NCI-H2227 treated with DMSO at 0.1 percent for 48 hours (cell line): ENCODE data around the gene GAD2.
"Not testable (repeated sequence)": the region's sequence is repeated elsewhere in the genome, so short reads cannot be mapped to it uniquely, and the experiment has no call there.

Source experiments
- DNase-seq: peaks from one replicate; lab custom pipeline; 2025; lab: John Stamatoyannopoulos, UW

GAD2 gene

GRCh38 chr10:26318672-26319071 is 102.1 kb downstream of the GAD2 start:
- no peak for DNase-seq

- no peak for DNase-seq
Measured at GRCh38 chr10:26323219-26323618, 106.6 kb downstream of the GAD2 start.

GRCh38 chr10:26326851-26327250 is 110.3 kb downstream of the GAD2 start:
- no peak for DNase-seq

DNA sequence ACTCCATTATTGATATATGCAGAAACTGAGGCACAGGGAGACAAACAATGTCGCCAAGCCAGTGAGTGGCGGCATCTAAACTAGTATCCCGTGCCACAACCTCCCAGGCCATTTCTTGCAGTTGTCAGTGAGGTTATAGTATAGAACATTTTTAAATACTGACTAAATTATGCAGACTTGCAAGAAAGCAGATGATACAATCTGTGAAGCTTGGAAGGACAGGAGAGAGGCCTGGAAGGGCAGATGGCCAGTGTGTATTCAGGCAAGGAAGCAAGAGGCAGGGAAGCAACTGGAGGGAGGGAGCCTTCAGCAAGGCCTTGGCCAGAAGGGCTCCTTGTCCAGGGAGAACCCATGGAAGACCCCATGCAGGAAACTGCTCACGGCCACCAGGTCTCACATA is 111.2 kb downstream of the GAD2 start:
- no peak for DNase-seq

GRCh38 chr10:26331371-26331770 is 114.8 kb downstream of the GAD2 start:
- no peak for DNase-seq

DNA sequence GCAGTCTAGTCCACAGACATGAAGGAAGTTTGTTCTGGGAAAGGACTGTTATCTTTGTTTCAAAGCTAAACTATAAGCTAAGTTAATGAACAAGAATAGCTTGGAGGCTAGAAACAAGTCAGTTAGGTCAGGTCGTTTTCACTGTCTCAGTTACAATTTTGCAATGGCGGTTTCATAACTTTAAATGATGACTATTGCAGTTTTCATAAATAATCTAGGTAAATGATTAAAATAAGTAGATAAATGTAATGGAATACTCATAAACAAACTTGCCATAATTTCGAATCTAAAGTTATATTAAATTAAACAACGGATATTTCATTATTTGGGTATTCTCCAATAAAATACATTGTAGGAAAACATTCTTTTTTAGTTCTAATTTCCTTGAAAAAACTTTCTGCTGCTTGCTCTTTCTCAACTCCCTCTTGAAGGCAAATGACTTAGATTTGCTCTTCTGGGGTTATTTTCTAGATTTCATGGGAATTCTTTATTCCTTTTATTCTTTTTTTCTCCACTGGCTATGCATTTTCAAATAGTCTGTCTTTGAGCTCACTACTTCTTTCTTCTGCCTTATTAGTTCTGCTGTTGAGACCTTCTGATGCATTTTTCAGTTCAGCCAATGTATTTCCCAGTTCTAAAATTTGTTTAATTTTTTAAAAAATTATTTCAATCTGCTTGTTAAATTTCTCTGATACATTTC is 117.8 kb downstream of the GAD2 start:
- no peak for DNase-seq

GRCh38 chr10:26334932-26335573 is 118.5 kb downstream of the GAD2 start:
- peak; percentile 61 for DNase-seq

GRCh38 chr10:26335574-26336093 is 119.1 kb downstream of the GAD2 start:
- no peak for DNase-seq

- no peak for DNase-seq
Measured at GRCh38 chr10:26336979-26337378, 120.4 kb downstream of the GAD2 start.

DNA sequence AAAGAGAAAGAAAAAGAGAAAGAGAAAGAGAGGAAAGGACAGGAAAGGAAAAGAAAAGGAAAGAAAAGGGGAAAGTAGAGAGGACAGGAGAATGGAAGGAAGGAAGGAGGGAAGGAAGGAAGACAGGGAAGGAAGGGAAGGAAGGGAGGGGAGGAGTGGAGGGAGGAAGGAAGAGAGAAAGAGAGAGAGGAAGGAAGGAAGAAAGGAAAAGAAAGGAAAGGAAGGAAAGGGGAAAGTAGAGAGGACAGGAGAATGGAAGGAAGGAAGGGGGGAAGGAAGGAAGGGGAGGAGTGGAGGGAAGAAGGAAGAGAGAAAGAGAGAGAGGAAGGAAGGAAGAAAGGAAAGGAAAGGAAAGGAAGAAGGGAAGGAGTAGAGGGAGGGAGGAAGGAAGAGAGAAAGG is 125.1 kb downstream of the GAD2 start:
- DNase-seq, result no peak

DNA sequence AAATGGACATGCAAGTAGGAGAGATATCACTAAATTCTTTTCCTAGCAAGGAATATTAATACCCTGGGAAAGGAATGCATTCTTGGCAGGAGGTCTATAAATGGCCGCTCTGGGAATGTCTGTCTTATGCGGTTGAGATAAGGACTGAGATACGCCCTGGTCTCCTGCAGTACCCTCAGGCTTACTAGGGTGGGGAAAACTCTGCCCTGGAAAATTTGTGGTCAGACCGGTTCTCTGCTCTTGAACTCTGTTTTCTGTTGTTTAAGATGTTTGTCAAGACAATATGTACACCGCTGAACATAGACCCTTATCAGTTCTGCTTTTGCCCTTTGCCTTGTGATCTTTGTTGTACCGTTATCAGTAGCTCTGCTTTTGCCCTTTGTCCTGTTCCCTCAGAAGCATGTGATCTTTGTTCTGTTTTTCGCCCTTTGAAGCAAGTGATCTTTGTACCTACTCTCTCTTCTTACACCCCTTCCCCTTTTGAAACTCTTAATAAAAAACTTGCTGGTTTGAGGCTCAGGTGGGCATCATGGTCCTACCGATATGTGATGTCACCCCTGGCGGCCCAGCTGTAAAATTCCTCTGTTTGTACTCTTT is 132.3 kb downstream of the GAD2 start:
- DNase-seq, result not testable (repeated sequence)
